ENCODE measurements around the gene TBX1. TPM values are rescaled to one million over a fixed set of nuclear protein-coding genes. Genes with fewer than 3 reads are reported as not detected.

Gene TBX1
- total and polyA plus RNA-seq, 10 of the 15 experiments (the other 5 are each of a cell fraction or from before 2014, with no cell fraction given), result not detected

- ChIA-PET CTCF (no interaction called here), RAD21 (ENCODE audit: unreplicated experiment) (no interaction called here), POLR2A (no interaction called here), SMC1A (ENCODE audit: uncharacterized antibody, unreplicated experiment) (no interaction called here)
- in situ Hi-C loops (cut with MboI) (no loop called here), intact Hi-C loops (cut with micrococcal nuclease; ENCODE audit: unreplicated experiment) (no loop called here)
- Histone ChIP-seq H3K4me1 (ENCODE audit: control insufficient read depth, insufficient read depth, low read length) (no peaks in the 10 kb centered on the region), H3K9ac (ENCODE audit: control insufficient read depth, insufficient read depth, low read length) (no peak overlapping the region), H3K9me3 (replicated peaks; ENCODE audit: control insufficient read depth, insufficient read depth, low read length) (no peaks in the 10 kb centered on the region), H3K4me3 (no peak overlapping the region), H3K4me2 (ENCODE audit: control insufficient read depth, insufficient read depth) (no peak overlapping the region), H4K20me1 (ENCODE audit: control insufficient read depth, insufficient read depth) (no peaks in the 10 kb centered on the region; the same call in 1 of the 2 replicates), H3K27me3 (replicated peaks in 1 of 2; ENCODE audit: control insufficient read depth in 2 of 2, insufficient read depth in 2 of 2, low read length in 1 of 2) (peaks cover 3 to 18% of the 10 kb centered on the region in 2 experiments; a peak in 3 of 4 replicates), H3K79me2 (ENCODE audit: control insufficient read depth, insufficient read depth, low read length) (no peaks in the 10 kb centered on the region), H2AFZ (ENCODE audit: control insufficient read depth, low read depth, low read length) (no peak overlapping the region), H3K36me3 (ENCODE audit: control insufficient read depth in 2 of 2, insufficient read depth in 2 of 2, low read length in 1 of 2) (no peaks in the 10 kb centered on the region), H3K27ac (ENCODE audit: control insufficient read depth, insufficient read depth) (no peak overlapping the region)
- FAIRE-seq, result no peak
- no TSS peak for BruUV-seq (replicated peaks)
- no peak for DNase-seq (ENCODE audit: low read depth, low spot score)
- ATAC-seq, result no peak
- WGBS (ENCODE audit: insufficient coverage, insufficient replicate concordance, low lambda C conversion rate, missing lambda C conversion rate), result 27% methylated on average over 29 of the region's 36 CpGs
- TF ChIP-seq SUPT20H (IDR thresholded peaks at IDR 0.05; ENCODE audit: borderline replicate concordance, control insufficient read depth, low read depth, low read length) (no peak), RELB (IDR thresholded peaks at IDR 0.05; ENCODE audit: low read depth) (no peak), E4F1 (IDR thresholded peaks at IDR 0.05; ENCODE audit: borderline replicate concordance, partially characterized antibody) (no peak), SREBF1 (IDR thresholded peaks at IDR 0.05; ENCODE audit: low read length) (no peak), SRF (IDR thresholded peaks at IDR 0.05; ENCODE audit: low read depth in 2 of 2, low read length in 2 of 2) (no peak), MTA2 (IDR thresholded peaks at IDR 0.05; ENCODE audit: low read depth) (no peak), GABPA (IDR thresholded peaks at IDR 0.05; ENCODE audit: low read depth) (no peak), CEBPZ (IDR thresholded peaks at IDR 0.05; ENCODE audit: low read depth, low read length) (no peak)
- TF ChIP-seq, protein P1, sequence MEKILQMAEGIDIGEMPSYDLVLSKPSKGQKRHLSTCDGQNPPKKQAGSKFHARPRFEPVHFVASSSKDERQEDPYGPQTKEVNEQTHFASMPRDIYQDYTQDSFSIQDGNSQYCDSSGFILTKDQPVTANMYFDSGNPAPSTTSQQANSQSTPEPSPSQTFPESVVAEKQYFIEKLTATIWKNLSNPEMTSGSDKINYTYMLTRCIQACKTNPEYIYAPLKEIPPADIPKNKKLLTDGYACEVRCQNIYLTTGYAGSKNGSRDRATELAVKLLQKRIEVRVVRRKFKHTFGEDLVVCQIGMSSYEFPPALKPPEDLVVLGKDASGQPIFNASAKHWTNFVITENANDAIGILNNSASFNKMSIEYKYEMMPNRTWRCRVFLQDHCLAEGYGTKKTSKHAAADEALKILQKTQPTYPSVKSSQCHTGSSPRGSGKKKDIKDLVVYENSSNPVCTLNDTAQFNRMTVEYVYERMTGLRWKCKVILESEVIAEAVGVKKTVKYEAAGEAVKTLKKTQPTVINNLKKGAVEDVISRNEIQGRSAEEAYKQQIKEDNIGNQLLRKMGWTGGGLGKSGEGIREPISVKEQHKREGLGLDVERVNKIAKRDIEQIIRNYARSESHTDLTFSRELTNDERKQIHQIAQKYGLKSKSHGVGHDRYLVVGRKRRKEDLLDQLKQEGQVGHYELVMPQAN (conservative IDR thresholded peaks at IDR 0.05), result no peak
- TF ChIP-seq, protein P2, sequence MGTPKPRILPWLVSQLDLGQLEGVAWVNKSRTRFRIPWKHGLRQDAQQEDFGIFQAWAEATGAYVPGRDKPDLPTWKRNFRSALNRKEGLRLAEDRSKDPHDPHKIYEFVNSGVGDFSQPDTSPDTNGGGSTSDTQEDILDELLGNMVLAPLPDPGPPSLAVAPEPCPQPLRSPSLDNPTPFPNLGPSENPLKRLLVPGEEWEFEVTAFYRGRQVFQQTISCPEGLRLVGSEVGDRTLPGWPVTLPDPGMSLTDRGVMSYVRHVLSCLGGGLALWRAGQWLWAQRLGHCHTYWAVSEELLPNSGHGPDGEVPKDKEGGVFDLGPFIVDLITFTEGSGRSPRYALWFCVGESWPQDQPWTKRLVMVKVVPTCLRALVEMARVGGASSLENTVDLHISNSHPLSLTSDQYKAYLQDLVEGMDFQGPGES (IDR thresholded peaks at IDR 0.05), result no peak
These were observed 5.6 kb downstream of the TBX1 start for GRCh38 chr22:19766240-19766510.
